OCI-LY1 (cell line): ENCODE results near the gene HMCN2.

Experiments
- CTCF ChIP-seq: fragments of 200-600 bp; sonication (generic), shearing (Covaris generic); IDR thresholded peaks from 2 replicates; pipeline ENCODE4 v1.5.1; 2017; ENCODE audit warnings: mild to moderate bottlenecking, antibody characterized with exemption, low read length, moderate library complexity, mixed read lengths
- EZH2 ChIP-seq: fragments of 200-600 bp; sonication (generic), shearing (Covaris generic); IDR thresholded peaks from 2 replicates; pipeline ENCODE4 v1.8.0; 2017; ENCODE audit warnings: borderline replicate concordance, mixed run types, mild to moderate bottlenecking, antibody characterized with exemption, low read length, moderate library complexity, mixed read lengths

GRCh38 chr9:130463763-130464745, 198.5 kb downstream of the HMCN2 start:
- TF ChIP-seq CTCF: no peak
- no peak for TF ChIP-seq EZH2
